Stimulated activated CD4-positive, alpha-beta T cell treated with anti-CD3 and anti-CD28 coated beads, TNF-alpha, amount 100 ng/mL, for 4 hours (primary cell): Measurements from ENCODE around the gene UNC5B.

Source experiments
- DNase-seq, 3 experiments: peaks; one replicate each; pipeline ENCODE4 v3.0.0-alpha.2; 2020; ENCODE audit warnings: low read depth in 3 of 3

UNC5B gene

GRCh38 chr10:71222601-71223346, 10.4 kb downstream of the UNC5B start:
- DNase-seq: no peak

GRCh38 chr10:71223347-71224058, 11.1 kb downstream of the UNC5B start:
- no peak for DNase-seq

- DNase-seq: no peak
These were observed 13.1 kb downstream of the UNC5B start for GRCh38 chr10:71225291-71226058.

GRCh38 chr10:71228875-71229675, 16.7 kb downstream of the UNC5B start:
- DNase-seq: no peak

GRCh38 chr10:71229726-71230655, 17.6 kb downstream of the UNC5B start:
- DNase-seq: no peak

- no peak for DNase-seq
These were observed 18.3 kb downstream of the UNC5B start for GRCh38 chr10:71230656-71231025.

GRCh38 chr10:71231206-71231605, 18.8 kb downstream of the UNC5B start:
- DNase-seq: no peak

- no peak for DNase-seq
These were observed 20.0 kb downstream of the UNC5B start for GRCh38 chr10:71232089-71232998.

GRCh38 chr10:71233482-71233892, 21.1 kb downstream of the UNC5B start:
- no peak for DNase-seq

GRCh38 chr10:71234004-71234894, 21.9 kb downstream of the UNC5B start:
- DNase-seq: no peak

- DNase-seq: no peak
These were observed 22.8 kb downstream of the UNC5B start for GRCh38 chr10:71234970-71235685.

- no peak for DNase-seq
These were observed 23.4 kb downstream of the UNC5B start for GRCh38 chr10:71235808-71236207.

- no peak for DNase-seq
These were observed 23.9 kb downstream of the UNC5B start for GRCh38 chr10:71236286-71236685.

- DNase-seq: no peak
These were observed 24.7 kb downstream of the UNC5B start for GRCh38 chr10:71236822-71237682.

- no peak for DNase-seq
These were observed 25.7 kb downstream of the UNC5B start for GRCh38 chr10:71237843-71238623.

- no peak for DNase-seq
These were observed 26.3 kb downstream of the UNC5B start for GRCh38 chr10:71238626-71239025.
